ENCODE results near the gene PFAS.

Gene PFAS

DNA sequence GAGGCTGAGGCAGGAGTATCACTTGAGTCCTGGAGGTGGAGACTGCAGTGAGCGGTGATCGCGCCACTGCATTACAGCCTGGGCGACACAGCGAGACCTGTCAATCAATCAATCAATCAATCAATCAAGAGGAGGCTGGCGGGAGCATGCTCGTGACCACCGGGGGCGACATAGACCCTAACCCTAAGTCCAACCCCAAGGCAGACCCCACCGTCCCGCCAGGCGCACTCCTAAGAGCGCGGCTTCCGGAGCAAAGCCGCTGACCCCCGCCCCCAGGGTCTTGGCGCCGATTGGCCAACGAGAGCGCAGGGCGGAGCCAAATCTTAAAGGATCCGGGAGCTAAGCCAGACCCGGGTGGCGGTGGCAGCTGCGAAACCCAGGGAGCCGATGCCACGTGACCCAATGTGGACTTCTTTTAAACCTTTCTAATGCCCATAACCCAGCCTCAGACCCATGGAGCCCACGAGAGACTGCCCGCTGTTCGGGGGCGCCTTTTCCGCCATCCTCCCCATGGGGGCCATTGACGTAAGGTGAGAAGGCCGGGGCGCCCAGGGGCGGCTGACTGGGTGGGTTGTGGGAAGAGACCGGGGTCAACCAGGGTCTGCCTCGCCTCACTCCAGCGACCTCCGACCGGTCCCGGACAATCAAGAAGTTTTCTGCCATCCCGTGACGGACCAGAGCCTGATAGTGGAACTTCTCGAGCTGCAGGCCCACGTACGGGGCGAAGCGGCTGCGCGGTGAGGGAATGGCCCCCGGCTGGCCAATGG lies 39.4 kb downstream of the PFAS start, which contains the start of gene RANGRF:
Gene RANGRF, plus strand, starts transcription at position 335 of the 767 bp plus-strand sequence. Its CDS starts 119 bp downstream, at position 454.
- peak; percentile 85 for DNase-seq (ENCODE audit: insufficient read length, low spot score)
- TF ChIP-seq POLR2A (IDR thresholded peaks at IDR 0.05; ENCODE audit: low read depth, low read length), result peak; percentile 77
- no peak for FAIRE-seq

- FAIRE-seq (no peak), DNase-seq (ENCODE audit: insufficient read length, low spot score) (no peak)
- no peak for TF ChIP-seq POLR2A (IDR thresholded peaks at IDR 0.05; ENCODE audit: low read depth, low read length)
Observed at GRCh38 chr17:8289103-8289397, 40.0 kb downstream of the PFAS start.

GRCh38 chr17:8290043-8290442 lies 41.0 kb downstream of the PFAS start:
- no peak for FAIRE-seq
- peak; percentile 50 for DNase-seq (ENCODE audit: insufficient read length, low spot score)
- no peak for TF ChIP-seq POLR2A (IDR thresholded peaks at IDR 0.05; ENCODE audit: low read depth, low read length)

DNA sequence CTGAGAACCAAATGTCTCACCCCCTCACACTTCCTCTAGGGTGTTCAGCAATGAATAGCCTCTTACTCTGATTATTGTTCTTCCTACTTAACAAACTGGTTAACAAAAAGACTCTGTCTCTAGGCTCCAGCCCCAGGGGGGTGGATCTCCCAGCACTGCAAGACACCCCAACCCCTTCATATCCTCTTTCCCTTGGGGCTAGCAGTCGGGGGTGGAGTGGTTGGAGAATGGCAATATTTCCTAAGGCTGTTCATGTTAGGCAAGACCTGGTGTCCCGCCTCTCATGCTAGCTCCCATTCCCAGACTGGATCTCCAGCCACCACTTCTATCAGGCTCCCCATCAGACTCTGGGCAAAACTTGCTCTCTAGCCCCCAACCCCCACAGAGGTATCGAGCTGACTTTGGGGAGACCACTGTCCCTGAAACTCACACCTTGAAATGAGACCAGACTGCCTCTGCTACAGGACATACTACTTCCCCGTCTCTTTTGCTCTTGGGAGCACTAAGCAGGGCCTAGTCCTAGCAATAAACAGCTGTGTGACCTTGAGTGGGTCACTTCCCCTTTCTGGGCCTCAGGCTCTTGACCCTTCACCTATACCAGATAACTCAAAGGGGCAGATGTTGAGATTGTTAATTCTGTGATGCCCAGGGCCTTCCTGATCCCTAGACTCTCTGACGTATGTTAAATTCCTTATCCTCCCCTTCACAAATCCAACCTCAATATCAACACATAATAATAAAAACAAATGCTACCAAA lies 43.7 kb downstream of the PFAS start:
- no peak for DNase-seq (ENCODE audit: insufficient read length, low spot score)
- TF ChIP-seq POLR2A (IDR thresholded peaks at IDR 0.05; ENCODE audit: low read depth, low read length), result no peak
- FAIRE-seq, result no peak

- DNase-seq (ENCODE audit: insufficient read length, low spot score) (no peak), FAIRE-seq (no peak)
- no peak for TF ChIP-seq POLR2A (IDR thresholded peaks at IDR 0.05; ENCODE audit: low read depth, low read length)
Observed at GRCh38 chr17:8294361-8294760, 45.3 kb downstream of the PFAS start.

- DNase-seq (ENCODE audit: insufficient read length, low spot score) (no peak), FAIRE-seq (no peak)
- no peak for TF ChIP-seq POLR2A (IDR thresholded peaks at IDR 0.05; ENCODE audit: low read depth, low read length)
Observed at GRCh38 chr17:8294814-8295316, 45.8 kb downstream of the PFAS start.

DNA sequence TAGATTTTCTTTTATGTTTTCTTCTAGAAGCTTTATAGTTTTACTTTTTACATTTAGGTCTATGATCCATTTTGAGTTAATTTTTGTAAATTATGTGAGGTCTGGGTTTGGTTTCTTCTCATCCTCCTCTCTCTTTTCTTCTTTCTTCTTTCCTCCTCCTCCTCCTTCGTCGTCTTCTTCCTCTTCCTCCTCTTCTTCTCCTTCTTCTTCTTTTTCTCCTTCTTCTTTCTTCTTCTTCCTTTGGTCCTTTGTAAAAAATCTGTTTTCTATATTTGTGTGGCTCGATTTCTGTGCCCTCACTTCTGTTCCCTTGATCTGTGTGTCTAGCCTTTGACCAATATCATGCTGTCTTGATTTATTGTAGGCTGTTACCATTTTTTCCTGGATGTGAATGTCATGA lies 51.1 kb downstream of the PFAS start:
- no peak for TF ChIP-seq POLR2A (IDR thresholded peaks at IDR 0.05; ENCODE audit: low read depth, low read length)
- no peak for FAIRE-seq
- no peak for DNase-seq (ENCODE audit: insufficient read length, low spot score)

DNA sequence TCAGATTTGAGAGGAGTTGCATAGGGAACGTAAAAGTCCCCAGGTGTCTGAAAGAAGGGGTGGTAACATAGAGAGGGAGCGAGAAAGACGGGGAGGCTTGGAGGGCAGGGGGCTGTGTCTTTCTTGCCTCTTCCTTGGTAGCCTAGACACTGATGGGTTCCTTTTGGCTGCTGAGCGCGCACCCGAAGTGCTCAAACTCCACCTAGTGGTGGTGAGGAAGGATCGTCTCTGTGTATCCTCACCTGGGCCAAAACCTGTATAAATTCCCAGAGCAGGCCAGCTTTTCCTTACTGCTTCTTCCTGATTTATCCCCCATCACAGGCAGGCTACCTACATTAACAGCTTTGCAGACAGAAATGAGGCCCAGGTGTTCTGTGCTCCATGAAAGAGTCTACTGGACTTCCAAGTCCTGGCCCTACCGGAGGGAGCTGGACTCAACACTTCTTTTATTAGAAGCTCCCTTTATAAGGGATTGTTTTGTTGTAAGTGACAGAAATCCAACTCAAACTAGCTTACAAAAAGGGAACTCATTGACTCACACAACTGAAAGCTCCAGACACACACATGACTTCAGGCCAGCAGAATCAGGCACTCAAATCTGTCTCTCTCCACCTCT lies 51.6 kb downstream of the PFAS start:
- TF ChIP-seq POLR2A (IDR thresholded peaks at IDR 0.05; ENCODE audit: low read depth, low read length), result no peak
- DNase-seq (ENCODE audit: insufficient read length, low spot score) (peak; percentile 77), FAIRE-seq (peak; percentile 33)

GRCh38 chr17:8310601-8311123 lies 61.6 kb downstream of the PFAS start:
- TF ChIP-seq POLR2A (IDR thresholded peaks at IDR 0.05; ENCODE audit: low read depth, low read length), result no peak
- FAIRE-seq, result no peak
- no peak for DNase-seq (ENCODE audit: insufficient read length, low spot score)

DNA sequence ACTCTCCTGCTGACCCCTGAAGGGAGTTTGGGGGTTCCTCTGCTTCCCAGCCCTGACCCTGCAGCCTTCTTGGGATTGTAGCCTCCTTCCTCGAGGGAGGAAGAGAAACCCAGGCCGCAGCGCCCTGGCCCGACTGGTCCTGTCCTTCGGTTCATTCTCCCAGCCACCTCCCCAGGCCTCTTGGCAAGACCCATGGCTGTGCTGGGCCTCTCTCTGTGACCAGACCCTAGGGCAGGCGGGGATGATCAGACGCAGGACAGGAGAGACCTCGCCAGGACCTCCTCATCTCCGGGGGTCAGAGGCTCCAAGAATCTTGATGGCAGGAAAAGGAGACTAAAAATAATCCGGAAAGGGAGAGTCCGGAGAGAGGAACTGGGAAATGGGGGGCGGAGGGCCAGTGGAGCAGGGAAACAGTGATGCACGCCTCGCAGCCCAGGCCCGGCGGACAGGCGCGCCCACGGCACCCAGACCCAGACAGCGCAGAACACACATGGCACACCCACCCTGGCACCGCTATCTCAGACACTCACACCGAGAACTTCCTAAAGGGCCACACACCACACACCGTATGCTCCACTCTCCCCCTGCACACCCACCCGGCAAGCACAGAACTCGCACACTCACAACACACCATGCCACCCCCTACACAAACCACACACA lies 62.2 kb downstream of the PFAS start:
- no peak for TF ChIP-seq POLR2A (IDR thresholded peaks at IDR 0.05; ENCODE audit: low read depth, low read length)
- no peak for DNase-seq (ENCODE audit: insufficient read length, low spot score)
- no peak for FAIRE-seq

DNA sequence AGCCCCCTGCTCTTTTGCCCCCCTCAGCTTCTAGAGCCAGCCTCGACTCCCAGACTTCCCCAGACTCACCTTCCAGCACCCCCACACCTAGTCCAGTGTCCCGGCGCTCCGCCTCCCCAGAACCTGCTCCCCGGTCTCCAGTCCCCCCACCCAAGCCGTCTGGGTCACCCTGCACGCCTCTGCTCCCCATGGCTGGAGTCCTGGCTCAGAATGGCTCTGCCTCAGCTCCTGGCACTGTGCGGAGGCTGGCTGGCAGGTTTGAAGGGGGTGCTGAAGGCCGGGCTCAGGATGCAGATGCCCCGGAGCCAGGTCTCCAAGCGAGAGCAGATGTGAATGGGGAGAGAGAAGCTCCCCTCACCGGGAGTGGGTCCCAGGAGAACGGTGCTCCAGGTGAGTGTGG lies 63.2 kb downstream of the PFAS start:
- TF ChIP-seq POLR2A (IDR thresholded peaks at IDR 0.05; ENCODE audit: low read depth, low read length), result no peak
- DNase-seq (ENCODE audit: insufficient read length, low spot score) (no peak), FAIRE-seq (no peak)

DNA sequence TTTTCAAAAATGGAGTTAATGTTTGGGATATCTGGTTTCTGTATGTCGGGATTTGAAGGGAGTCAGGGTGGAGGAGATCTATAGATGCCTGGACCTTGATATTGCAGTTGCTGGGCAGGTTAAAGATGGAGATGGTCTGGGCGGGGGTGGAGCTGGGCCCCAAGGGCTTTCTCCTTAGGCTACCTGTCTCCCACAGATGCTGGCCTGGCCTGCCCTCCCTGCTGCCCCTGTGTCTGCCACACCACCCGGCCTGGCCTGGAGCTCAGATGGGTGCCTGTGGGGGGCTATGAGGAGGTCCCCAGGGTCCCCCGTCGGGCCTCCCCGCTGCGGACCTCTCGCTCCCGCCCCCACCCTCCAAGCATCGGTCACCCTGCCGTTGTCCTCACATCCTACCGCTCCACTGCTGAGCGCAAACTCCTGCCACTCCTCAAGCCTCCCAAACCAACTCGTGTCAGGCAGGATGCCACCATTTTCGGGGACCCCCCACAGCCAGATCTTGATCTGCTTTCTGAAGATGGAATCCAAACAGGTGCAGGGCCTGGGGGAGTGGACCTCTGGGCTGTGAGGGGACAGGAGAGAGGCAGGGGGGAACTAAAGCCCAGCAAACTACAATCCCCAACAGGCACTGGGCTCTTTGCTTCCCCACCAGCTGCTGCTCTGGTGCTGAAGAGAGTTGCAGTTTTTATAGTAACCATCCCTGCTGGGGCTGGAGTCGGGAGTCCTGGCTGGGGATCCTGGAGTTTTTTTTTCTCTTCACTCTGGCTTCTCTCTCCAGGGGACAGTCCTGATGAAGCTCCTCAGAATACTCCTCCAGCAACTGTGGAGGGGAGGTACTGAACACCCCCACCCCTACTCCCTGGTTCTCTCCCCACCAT lies 63.9 kb downstream of the PFAS start:
- FAIRE-seq (no peak), DNase-seq (ENCODE audit: insufficient read length, low spot score) (no peak)
- TF ChIP-seq POLR2A (IDR thresholded peaks at IDR 0.05; ENCODE audit: low read depth, low read length), result no peak

All from H54 (cell line).